ENCODE measurements around the gene MAPT.

The MAPT gene

DNA sequence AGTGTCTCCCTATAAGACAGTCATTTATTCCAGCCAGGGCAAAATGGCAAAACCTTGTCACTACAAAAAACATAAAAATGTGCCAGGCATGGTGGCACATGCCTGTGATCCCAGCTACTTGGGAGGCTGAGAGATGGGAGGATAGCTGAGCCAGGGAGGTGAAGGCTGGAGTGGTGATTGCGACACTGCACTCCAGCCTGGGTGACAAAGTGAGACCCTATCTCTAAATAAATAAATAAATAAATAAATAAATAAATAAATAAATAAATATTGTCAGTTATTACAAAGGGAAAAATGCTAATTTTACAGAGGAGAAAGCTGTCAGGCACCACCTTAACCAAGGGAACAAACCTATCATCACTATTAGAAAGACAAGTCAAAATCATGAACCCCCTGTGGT is 180.2 kb downstream of the MAPT start:
- DNase-seq, result no peak

All from activated CD4-positive, CD25-positive, alpha-beta regulatory T cell treated with anti-CD3 and anti-CD28 coated beads, Interleukin-2, amount 50 U/mL, for 72 hours (primary cell).